HG02763 (cell line): Measurements from ENCODE around the gene PUSL1.
A peak's percentile ranks its signal among the peaks of the same experiment; 100 is the strongest.

Source experiments
- ATAC-seq: cut with Tn5 transposase; IDR thresholded peaks from one replicate; pipeline ENCODE4 v1.9.1; 2021; ENCODE audit warnings: mild to moderate bottlenecking, moderate library complexity; ENCODE audit not compliant: unreplicated experiment

The PUSL1 gene

DNA sequence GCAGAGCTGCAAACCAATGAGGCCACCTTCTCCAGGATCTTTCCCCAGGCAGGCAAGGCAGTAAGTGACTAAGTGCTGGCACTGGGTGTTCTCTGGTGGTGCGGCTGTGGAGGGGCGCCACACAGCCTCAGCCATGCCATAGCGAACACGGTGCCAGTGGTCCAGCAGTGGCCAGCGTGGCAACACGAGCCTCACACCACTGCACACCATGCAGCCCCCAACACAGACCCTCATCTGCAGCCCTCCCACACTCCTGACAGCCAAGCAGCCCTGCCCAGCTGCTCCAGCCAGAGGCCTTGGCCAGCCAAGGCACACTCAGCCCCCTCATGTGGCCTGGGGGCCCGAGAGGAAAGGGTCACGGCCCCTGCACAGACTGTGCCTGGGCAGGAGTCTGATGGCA lies 13.1 kb downstream of the PUSL1 start:
- no peak for ATAC-seq

DNA sequence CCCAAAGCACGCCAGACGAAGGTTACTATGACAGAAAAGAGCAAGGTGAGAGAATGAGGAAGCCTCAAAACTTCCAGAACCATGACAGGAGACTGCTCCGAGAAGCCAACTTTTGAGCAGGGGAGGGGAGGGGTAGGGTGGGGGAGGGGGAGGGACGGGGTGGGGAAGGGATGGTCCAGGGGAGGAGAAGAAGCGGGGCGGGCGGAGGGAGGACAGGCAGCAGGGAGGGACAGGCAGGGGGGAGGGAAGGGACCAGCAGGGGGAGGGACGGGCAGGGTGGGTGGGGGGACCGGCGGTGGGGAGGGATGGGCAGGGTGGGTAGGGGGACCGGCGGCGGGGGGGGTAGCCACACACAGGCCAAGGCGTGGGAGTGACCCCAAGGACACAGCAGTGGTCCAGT lies 14.0 kb downstream of the PUSL1 start:
- ATAC-seq = no peak

DNA sequence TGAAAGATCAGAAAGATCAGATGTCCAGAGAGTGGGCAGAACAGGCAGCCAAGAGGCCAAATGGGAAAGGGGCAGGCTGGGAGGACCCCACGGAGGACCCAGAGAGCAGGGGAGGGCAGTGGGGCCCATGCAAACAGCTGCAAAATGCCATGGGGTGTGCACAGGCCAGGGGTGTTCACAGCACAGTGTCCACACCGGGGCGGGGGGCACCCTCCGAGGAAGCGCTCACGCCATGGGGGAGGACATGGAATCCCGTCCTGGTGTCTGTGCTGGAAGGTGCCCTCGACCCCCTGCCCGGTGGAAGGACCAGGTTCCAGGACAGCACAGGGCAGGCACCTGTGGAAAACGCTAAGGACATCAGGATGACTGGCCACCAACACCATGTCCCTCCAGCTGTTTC lies 14.6 kb downstream of the PUSL1 start:
- ATAC-seq = no peak

DNA sequence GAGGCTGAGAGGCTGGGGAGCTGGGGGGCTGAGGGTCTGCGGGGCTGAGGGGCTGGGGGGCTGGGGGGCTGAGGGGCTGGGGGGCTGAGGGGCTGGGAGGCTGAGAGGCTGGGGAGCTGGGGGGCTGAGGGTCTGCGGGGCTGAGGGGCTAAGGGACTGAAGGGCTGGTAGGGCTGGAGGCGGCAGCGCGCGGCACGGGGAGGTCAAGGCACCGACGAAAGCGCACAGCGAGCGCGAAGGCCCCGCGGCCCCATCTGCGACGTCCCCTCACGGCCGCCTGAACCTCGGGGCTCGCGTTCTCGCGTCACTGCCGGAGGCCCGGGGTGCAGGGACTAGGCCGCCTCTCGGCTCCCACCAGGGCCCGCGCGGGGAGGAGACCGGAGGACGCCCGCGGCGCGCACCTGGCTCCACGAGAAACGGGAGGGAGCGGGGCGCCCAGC lies 15.7 kb downstream of the PUSL1 start:
- no peak for ATAC-seq

DNA sequence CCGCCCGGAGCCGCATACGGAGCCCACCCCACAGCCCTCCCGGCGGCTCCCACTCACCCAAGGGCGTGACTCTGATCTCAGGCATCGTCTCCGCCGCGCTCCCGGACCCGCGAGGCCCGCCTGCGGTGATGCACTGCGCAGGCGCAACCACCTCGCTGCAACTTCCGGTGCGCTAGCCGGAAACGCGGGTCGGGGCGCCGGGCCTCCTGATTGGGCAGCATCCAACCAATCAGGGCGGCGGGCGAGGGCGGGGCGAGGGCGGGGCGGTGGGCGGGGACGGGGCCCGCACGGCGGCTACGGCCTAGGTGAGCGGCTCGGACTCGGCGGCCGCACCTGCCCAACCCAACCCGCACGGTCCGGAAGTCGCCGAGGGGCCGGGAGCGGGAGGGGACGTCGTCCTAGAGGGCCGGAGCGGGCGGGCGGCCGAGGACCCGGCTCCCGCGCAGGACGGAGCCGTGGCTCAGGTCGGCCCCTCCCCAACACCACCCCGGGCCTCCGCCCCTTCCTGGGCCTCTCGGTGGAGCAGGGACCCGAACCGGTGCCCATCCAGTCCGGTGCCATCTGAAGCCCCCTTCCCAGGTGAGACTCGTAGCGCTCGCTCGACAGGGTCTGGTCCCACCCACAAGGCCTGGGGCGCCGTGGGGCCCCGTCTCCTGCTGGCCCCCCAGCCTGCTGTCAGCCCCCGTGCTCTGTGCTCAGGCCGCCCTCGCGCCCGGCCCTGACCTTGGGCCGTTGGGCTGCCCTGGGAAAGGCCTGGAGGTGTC lies 16.3 kb downstream of the PUSL1 start, which contains the start of the genes CPTP and INTS11:
TSS of gene CPTP (plus strand) at position 279 of the 764 bp plus-strand sequence. CDS start 2,109 bp downstream, outside the sequence.
TSS of gene INTS11 (minus strand) at position 137 of the 764 bp plus-strand sequence. CDS start at position 85, 52 bp downstream.
- ATAC-seq = peak; percentile 79

DNA sequence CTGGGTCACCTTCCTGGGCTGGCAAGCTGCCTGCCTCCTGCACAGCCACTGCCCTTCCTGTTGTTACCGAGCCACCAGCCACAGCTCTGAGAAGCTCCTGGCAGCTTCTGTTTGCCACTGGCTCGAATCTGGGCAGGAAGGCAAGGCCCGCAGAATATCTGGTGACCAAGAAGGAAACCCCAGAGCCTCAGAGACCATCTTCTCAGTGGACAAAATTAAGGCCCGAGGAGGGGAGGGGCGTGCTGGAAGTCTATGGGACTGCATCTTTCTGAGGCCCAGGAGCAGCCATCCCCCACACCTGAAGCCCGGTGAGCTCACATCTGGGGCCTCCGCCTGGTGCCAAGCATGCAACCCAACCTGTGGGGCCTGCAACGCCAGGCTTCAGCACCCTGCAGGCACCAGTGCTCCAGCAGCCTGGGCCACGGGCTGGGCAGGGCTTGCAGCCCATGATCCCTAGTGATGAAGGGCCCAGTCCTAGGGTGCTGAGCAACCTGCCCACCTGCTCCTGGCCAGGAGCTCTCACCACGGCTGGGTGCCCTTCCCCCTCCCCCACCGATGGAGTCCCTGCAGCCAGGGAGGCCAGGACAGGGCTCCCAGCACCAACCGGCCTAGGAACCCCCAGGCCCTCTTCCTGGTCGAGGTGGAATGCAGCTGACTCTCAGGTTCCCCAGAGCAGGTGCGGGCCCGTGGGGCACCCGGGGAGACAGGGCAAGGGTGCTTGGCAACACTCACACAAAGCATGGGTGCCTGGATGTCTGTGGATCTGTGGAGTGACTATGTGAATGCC lies 17.1 kb downstream of the PUSL1 start:
- no peak for ATAC-seq

DNA sequence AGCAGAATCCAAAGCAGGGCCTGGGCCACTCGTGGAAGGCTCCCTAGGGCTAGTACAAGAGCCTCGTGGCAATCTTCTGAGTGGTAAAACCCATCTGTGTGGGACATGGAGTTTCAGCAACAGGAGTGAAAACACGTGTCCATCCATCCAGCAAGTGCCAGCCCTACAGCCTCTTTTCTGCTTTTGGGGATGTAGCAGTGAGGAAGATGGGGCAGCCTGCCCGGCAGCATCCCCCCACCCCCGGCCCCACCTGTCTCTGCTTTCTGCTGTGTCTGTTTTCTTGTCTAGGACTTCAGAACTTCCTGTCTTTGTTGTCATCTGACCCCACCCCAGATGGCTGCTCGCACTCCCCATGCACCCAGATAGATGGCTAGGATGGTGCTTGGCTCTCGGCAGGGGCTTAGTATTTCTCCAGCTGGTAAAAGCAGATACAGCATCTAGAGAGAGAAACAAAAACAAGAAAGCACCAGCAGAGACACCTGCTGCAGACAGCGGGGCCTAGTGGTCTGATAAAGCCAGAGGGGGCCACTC lies 17.7 kb downstream of the PUSL1 start:
- no peak for ATAC-seq

DNA sequence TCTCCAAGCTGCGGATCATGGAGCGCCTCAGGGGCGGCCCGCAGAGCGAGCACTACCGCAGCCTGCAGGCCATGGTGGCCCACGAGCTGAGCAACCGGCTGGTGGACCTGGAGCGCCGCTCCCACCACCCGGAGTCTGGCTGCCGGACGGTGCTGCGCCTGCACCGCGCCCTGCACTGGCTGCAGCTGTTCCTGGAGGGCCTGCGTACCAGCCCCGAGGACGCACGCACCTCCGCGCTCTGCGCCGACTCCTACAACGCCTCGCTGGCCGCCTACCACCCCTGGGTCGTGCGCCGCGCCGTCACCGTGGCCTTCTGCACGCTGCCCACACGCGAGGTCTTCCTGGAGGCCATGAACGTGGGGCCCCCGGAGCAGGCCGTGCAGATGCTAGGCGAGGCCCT lies 18.9 kb downstream of the PUSL1 start:
- no peak for ATAC-seq

DNA sequence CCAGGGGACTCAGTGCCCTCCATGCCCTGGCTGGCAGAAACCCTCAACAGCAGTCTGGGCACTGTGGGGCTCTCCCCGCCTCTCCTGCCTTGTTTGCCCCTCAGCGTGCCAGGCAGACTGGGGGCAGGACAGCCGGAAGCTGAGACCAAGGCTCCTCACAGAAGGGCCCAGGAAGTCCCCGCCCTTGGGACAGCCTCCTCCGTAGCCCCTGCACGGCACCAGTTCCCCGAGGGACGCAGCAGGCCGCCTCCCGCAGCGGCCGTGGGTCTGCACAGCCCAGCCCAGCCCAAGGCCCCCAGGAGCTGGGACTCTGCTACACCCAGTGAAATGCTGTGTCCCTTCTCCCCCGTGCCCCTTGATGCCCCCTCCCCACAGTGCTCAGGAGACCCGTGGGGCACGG lies 19.9 kb downstream of the PUSL1 start:
- no peak for ATAC-seq

DNA sequence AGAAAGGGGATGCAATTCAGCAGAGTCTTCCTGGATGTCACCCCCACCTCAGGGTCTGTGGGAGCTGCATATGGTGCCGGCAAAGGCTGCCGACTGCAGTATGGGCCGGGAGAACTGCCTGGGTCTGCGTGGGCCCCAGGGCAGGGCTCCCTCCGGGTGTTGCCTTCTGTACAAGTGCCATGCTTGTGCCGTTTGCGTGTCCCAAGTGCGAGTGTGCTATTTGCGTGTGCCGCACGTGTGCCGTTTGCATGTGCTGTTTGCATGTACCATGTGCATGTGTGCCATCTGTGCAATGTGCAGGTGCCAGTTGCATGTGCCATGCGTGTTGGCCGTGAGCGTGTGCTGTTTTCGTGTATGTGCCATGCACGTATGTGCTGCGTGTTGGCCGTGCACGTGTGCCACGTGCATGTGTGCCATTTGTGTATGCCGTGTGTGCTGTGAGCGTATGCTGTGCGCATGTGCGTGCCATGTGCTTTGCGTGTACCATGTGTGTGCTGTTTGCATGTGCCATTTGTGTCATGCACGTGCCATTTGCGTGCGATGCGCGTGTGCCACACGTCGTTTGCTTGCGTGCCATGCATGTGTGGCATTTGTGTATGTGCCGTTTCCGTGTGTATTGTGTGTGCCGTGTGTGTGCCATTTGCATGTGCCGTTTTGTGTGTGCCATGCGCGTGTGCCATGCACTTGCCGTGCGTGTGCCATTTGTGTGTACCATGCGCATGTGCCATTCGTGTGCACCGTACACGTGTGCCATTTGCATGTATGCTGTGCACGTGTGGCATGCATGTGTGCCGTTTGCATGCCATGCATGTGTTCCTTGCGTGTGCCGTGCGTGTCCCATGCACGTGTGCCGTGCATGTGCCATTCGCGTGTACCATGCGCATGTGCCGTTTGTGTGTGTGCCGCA lies 21.2 kb downstream of the PUSL1 start:
- no peak for ATAC-seq

DNA sequence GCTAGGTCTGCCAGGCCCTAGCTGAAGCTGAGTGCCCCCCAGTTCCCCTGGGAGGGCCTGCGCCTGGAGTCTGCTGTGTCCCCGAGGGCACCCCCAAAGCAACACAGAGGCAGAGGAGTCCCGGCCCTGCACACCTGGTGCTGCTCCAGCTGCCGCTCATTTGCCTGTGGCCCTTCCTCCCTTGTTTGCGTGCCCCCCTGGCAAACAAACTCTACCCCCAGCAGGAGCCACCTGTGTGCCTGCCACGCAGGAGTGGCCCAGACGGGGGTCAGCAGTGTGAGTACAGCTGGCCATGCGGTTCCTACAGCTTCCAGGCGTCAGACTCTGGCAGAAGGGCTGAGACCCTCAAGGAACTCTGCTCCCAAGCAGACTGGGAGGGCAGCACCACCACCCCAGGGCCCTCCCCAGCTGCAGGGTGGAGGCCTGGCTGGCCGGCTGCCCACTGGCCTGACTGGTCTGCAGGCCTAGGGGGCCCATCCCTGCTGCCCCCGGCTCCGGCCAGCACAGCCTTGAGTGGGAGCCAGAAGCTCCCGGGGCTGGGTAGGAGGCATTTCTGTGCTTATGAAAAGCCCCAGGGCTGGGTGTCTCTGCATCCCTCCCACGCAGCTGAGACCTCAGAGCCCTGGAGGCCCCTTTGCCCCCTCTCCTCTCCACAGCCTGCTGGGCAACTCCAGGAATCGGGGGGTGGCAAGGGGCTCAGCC lies 22.1 kb downstream of the PUSL1 start:
- ATAC-seq = no peak

DNA sequence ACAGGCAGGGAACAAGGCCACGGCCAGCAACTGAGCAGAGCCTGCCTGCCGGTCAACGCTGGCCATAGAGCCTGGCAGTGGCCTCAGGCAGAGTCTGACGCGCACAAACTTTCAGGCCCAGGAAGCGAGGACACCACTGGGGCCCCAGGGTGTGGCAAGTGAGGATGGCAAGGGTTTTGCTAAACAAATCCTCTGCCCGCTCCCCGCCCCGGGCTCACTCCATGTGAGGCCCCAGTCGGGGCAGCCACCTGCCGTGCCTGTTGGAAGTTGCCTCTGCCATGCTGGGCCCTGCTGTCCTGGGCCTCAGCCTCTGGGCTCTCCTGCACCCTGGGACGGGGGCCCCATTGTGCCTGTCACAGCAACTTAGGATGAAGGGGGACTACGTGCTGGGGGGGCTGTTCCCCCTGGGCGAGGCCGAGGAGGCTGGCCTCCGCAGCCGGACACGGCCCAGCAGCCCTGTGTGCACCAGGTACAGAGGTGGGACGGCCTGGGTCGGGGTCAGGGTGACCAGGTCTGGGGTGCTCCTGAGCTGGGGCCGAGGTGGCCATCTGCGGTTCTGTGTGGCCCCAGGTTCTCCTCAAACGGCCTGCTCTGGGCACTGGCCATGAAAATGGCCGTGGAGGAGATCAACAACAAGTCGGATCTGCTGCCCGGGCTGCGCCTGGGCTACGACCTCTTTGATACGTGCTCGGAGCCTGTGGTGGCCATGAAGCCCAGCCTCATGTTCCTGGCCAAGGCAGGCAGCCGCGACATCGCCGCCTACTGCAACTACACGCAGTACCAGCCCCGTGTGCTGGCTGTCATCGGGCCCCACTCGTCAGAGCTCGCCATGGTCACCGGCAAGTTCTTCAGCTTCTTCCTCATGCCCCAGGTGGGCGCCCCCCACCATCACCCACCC lies 22.9 kb downstream of the PUSL1 start, which contains the start of gene TAS1R3:
TSS of gene TAS1R3 (plus strand) at position 213 of the 898 bp plus-strand sequence. CDS start at position 279, 66 bp downstream.
- ATAC-seq = no peak

DNA sequence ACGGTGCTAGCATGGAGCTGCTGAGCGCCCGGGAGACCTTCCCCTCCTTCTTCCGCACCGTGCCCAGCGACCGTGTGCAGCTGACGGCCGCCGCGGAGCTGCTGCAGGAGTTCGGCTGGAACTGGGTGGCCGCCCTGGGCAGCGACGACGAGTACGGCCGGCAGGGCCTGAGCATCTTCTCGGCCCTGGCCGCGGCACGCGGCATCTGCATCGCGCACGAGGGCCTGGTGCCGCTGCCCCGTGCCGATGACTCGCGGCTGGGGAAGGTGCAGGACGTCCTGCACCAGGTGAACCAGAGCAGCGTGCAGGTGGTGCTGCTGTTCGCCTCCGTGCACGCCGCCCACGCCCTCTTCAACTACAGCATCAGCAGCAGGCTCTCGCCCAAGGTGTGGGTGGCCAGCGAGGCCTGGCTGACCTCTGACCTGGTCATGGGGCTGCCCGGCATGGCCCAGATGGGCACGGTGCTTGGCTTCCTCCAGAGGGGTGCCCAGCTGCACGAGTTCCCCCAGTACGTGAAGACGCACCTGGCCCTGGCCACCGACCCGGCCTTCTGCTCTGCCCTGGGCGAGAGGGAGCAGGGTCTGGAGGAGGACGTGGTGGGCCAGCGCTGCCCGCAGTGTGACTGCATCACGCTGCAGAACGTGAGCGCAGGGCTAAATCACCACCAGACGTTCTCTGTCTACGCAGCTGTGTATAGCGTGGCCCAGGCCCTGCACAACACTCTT lies 23.8 kb downstream of the PUSL1 start:
- ATAC-seq = no peak

DNA sequence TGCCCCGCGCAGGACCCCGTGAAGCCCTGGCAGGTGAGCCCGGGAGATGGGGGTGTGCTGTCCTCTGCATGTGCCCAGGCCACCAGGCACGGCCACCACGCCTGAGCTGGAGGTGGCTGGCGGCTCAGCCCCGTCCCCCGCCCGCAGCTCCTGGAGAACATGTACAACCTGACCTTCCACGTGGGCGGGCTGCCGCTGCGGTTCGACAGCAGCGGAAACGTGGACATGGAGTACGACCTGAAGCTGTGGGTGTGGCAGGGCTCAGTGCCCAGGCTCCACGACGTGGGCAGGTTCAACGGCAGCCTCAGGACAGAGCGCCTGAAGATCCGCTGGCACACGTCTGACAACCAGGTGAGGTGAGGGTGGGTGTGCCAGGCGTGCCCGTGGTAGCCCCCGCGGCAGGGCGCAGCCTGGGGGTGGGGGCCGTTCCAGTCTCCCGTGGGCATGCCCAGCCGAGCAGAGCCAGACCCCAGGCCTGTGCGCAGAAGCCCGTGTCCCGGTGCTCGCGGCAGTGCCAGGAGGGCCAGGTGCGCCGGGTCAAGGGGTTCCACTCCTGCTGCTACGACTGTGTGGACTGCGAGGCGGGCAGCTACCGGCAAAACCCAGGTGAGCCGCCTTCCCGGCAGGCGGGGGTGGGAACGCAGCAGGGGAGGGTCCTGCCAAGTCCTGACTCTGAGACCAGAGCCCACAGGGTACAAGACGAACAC lies 24.5 kb downstream of the PUSL1 start:
- ATAC-seq = no peak

DNA sequence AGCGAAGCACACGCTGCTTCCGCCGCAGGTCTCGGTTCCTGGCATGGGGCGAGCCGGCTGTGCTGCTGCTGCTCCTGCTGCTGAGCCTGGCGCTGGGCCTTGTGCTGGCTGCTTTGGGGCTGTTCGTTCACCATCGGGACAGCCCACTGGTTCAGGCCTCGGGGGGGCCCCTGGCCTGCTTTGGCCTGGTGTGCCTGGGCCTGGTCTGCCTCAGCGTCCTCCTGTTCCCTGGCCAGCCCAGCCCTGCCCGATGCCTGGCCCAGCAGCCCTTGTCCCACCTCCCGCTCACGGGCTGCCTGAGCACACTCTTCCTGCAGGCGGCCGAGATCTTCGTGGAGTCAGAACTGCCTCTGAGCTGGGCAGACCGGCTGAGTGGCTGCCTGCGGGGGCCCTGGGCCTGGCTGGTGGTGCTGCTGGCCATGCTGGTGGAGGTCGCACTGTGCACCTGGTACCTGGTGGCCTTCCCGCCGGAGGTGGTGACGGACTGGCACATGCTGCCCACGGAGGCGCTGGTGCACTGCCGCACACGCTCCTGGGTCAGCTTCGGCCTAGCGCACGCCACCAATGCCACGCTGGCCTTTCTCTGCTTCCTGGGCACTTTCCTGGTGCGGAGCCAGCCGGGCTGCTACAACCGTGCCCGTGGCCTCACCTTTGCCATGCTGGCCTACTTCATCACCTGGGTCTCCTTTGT lies 25.3 kb downstream of the PUSL1 start:
- no peak for ATAC-seq

DNA sequence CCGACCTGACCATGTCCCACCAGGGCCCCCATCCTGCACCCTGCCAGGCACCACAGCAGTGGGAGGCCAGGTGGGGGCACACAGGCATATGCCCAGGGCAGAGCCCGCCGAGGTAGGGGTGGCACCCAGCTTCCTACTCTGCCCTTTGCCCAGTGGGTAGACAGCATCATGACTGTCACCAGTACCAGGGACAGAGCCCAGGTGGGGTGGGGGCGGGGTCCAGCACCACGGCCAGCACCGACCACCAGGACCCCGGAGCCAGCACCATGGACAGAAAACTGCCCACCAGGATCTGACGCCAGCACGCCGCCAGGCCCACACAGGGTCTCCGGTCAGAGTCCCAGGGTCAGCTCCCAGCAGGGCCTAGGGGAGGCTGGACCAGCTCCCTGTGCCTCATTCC lies 26.4 kb downstream of the PUSL1 start:
- no peak for ATAC-seq

DNA sequence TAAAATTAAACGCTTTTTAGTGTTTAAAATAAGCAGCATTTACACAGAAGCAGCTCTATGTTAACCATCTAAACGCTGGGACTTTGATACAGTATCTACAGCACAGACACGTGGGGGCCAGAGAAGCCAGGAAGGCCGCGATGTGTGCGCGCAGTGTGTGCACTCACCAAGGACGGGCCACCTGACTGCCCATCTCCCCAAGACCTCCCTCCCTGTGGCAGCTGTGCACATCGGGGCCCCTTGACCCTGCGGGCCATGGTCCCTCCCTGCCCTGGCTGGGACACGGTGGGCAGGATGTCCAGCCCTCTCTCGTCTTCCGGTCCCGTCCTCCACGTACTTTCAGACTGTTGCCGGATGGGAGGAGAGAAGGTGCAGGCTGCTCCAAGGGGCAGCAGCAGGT lies 26.9 kb downstream of the PUSL1 start:
- no peak for ATAC-seq
